K562 (cell line): Measurements from ENCODE around the gene HYOU1. TPM values are rescaled to one million over a fixed set of nuclear protein-coding genes. Genes with fewer than 3 reads are reported as not detected.

ENCODE experiments used
- ATAC-seq: fragments of 200-7000 bp; cut with Tn5 transposase; 3 replicates; pipeline ENCODE4 v1.9.1; 2020; ENCODE audit warnings: moderate library complexity
- BruUV-seq: library from RNA; stranded (reverse); fragments of 400-500 nt; replicated peaks from 2 replicates; lab custom pipeline; 2021; lab: Mats Ljungman, UMichigan
- CTCF ChIA-PET: fragments of 300-600 bp; formaldehyde crosslinking; extraction: SDS; loops from one replicate; lab custom pipeline; 2021; ENCODE audit warnings: low intra/inter-chr PET ratio; lab: Yijun Ruan, JAX
- POLR2A ChIA-PET: fragments of 300-600, 350-650 bp; sonication (Branson Sonifier 250); formaldehyde crosslinking; extraction: SDS; loops from one replicate; lab custom pipeline; 2021; ENCODE audit warnings: antibody characterized with exemption, inconsistent platforms; lab: Yijun Ruan, JAX
- DNase-seq, 4 experiments: peaks; one replicate each; pipeline versions ENCODE4 v3.0.0 to v3.0.0-alpha.2; 2011 to 2018; ENCODE audit warnings: low spot score in 3 of 4, mixed read lengths in 3 of 4; ENCODE audit errors: extremely low read depth in 1 of 4
- FAIRE-seq: peaks from 2 replicates; lab custom pipeline; 2011; peaks lifted over from hg19 to GRCh38; lab: Jason Lieb, UNC
- H2AFZ ChIP-seq: 2 replicates; pipeline ENCODE4 v1.6.0; 2011; ENCODE audit warnings: low read depth, low read length, control low read depth, inconsistent platforms
- H3K27ac ChIP-seq: fragments of 200-600 bp; 3 replicates; pipeline ENCODE4 v1.8.0; 2011; ENCODE audit warnings: low read depth, mild to moderate bottlenecking, control low read depth, inconsistent platforms, low read length, moderate library complexity, mixed read lengths; ENCODE audit errors: extremely low read depth
- H3K27me3 ChIP-seq, 2 experiments: fragments of 300-600 bp in 1 of 2; 2 replicates in 1 of 2; 3 replicates in 1 of 2; pipeline versions ENCODE4 v1.6.0 to v1.8.0; 2011; ENCODE audit warnings: inconsistent platforms in 2 of 2, low read length in 2 of 2, mild to moderate bottlenecking in 1 of 2, mixed read lengths in 1 of 2, moderate library complexity in 1 of 2; ENCODE audit not compliant: control insufficient read depth in 2 of 2, insufficient read depth in 2 of 2
- H3K36me3 ChIP-seq: fragments of 300-600 bp; 3 replicates; pipeline ENCODE4 v1.8.0; 2011; ENCODE audit warnings: mild to moderate bottlenecking, low read length, inconsistent platforms; ENCODE audit not compliant: control insufficient read depth, insufficient read depth
- H3K4me1 ChIP-seq, 2 experiments: fragments of 200-600 bp in 1 of 2; replicated peaks in 1 of 2; 2 replicates in 1 of 2; 3 replicates in 1 of 2; pipeline versions ENCODE4 v1.5.1 to v1.8.0; 2011; ENCODE audit warnings: inconsistent platforms in 2 of 2, low read length in 2 of 2, mild to moderate bottlenecking in 1 of 2, mixed read lengths in 1 of 2, moderate library complexity in 1 of 2; ENCODE audit not compliant: control insufficient read depth in 2 of 2, insufficient read depth in 2 of 2
- H3K4me2 ChIP-seq: 2 replicates; pipeline ENCODE4 v1.6.1; 2011; ENCODE audit warnings: low read length, control low read depth, inconsistent platforms, mixed read lengths; ENCODE audit not compliant: insufficient read depth
- H3K4me3 ChIP-seq: fragments of 200-600 bp; sonication (generic), shearing (Covaris generic); 2 replicates; pipeline ENCODE4 v1.5.1; 2016; ENCODE audit warnings: control low read depth, inconsistent platforms
- H3K79me2 ChIP-seq: fragments of 200-600 bp; 3 replicates; pipeline ENCODE4 v1.8.0; 2011; ENCODE audit warnings: low read length, inconsistent platforms; ENCODE audit not compliant: control insufficient read depth, insufficient read depth
- H3K9ac ChIP-seq, 2 experiments: 2 replicates each; pipeline versions ENCODE4 v1.6.0 to v1.6.1; 2011; ENCODE audit warnings: low read depth in 2 of 2, low read length in 2 of 2, control low read depth in 1 of 2, inconsistent platforms in 1 of 2, mild to moderate bottlenecking in 1 of 2, mixed read lengths in 1 of 2; ENCODE audit not compliant: insufficient read depth in 1 of 2
- H3K9me1 ChIP-seq: one replicate; pipeline ENCODE4 v1.6.0; 2011; ENCODE audit warnings: inconsistent platforms, mild to moderate bottlenecking, low read length, moderate library complexity; ENCODE audit not compliant: control insufficient read depth, insufficient read depth
- H3K9me3 ChIP-seq: replicated peaks from 2 replicates; pipeline ENCODE4 v1.5.1; 2011; ENCODE audit warnings: low read depth, low read length, inconsistent platforms; ENCODE audit not compliant: control insufficient read depth, insufficient read depth
- H4K20me1 ChIP-seq: replicated peaks from 2 replicates; pipeline ENCODE4 v1.6.1; 2011; ENCODE audit warnings: low read length, inconsistent platforms, mixed read lengths; ENCODE audit not compliant: control insufficient read depth, insufficient read depth
- CEBPB ChIP-seq: fragments of 450-650 bp; IDR thresholded peaks from 2 replicates; pipeline ENCODE4 v1.6.1; 2016; ENCODE audit warnings: missing genetic modification characterization, missing compliant biosample characterization
- CTCF ChIP-seq, 3 experiments: IDR thresholded peaks in 2 of 3; conservative IDR thresholded peaks in 1 of 3; 2 replicates each; pipeline ENCODE4 v1.5.1; 2011 to 2012; ENCODE audit warnings: low read length in 3 of 3, mild to moderate bottlenecking in 3 of 3, control low read depth in 2 of 3, improper control_type of control experiment in 1 of 3, inconsistent platforms in 1 of 3, low read depth in 1 of 3, mixed read lengths in 1 of 3, moderate library complexity in 1 of 3; ENCODE audit not compliant: insufficient read depth in 2 of 3
- ETV6 ChIP-seq, 3 experiments: fragments of 150-350 bp in 1 of 3; sonication (generic) in 1 of 3; formaldehyde crosslinking in 1 of 3; IDR thresholded peaks; 2 replicates each; pipeline versions ENCODE4 v1.6.1 to v1.8.0; 2014 to 2022; ENCODE audit warnings: borderline replicate concordance in 2 of 3, low read depth in 2 of 3, antibody characterized with exemption in 1 of 3, low read length in 1 of 3, mild to moderate bottlenecking in 1 of 3, missing genetic modification reagents in 1 of 3
- MEF2D ChIP-seq: conservative IDR thresholded peaks from 2 replicates; pipeline ENCODE4 v1.6.1; 2016; ENCODE audit warnings: low read depth, missing genetic modification characterization, missing compliant biosample characterization
- POLR2AphosphoS5 ChIP-seq: IDR thresholded peaks from 2 replicates; pipeline ENCODE4 v1.6.1; 2011; ENCODE audit warnings: mild to moderate bottlenecking, low read depth, low read length, moderate library complexity; ENCODE audit not compliant: control insufficient read depth, insufficient read depth
- POLR2H ChIP-seq: IDR thresholded peaks from 2 replicates; pipeline ENCODE4 v1.6.1; 2016; ENCODE audit warnings: missing genetic modification characterization, low read depth, mild to moderate bottlenecking, control low read depth, missing compliant biosample characterization, moderate library complexity
- RBM25 ChIP-seq: fragments of 200-400 bp; formaldehyde crosslinking; IDR thresholded peaks from 2 replicates; pipeline ENCODE4 v1.6.1; 2018; ENCODE audit warnings: low read length, low read depth, moderate library complexity; ENCODE audit not compliant: severe bottlenecking
- ZNF121 ChIP-seq: sonication (generic); formaldehyde crosslinking; conservative IDR thresholded peaks from 2 replicates; pipeline ENCODE4 v1.8.0; 2022; ENCODE audit warnings: missing genetic modification reagents
- ZNF408 ChIP-seq: fragments of 250-450 bp; sonication (Bioruptor Pico); IDR thresholded peaks from 2 replicates; pipeline ENCODE4 v1.4.0; 2020; ENCODE audit warnings: low read depth, mild to moderate bottlenecking, moderate library complexity
- WGBS: fragments of 100-300 bp; shearing (Covaris generic); methylation state at CpG from one replicate; pipeline ENCODE4 v1.1.6; 2016; ENCODE audit warnings: low coverage, mixed read lengths; ENCODE audit not compliant: insufficient coverage; ENCODE audit errors: missing lambda C conversion rate; 5-methylcytosine and 5-hydroxymethylcytosine counted together
- in situ Hi-C: fragments of 300-500 bp; cut with MboI; formaldehyde crosslinking; loops from 4 replicates; pipeline ENCODE4 v1.15.0; 2018; ENCODE audit warnings: inconsistent platforms, mixed read lengths
- intact Hi-C: fragments of 100-400 bp; cut with micrococcal nuclease; formaldehyde crosslinking; loops from 2 replicates; pipeline ENCODE4 v1.14.2; 2022
- polyA plus RNA-seq, 8 experiments: library from polyadenylated mRNA; depleted of rRNA in 4 of 8; stranded (reverse) in 5 of 8; unstranded in 3 of 8; fragments of >200 nt; fragmentation: Nextera tagmentation in 2 of 8; fragmentation: Illumina TruSeq in 1 of 8; extraction: Ambion mirVana in 2 of 8; extraction: Trizol in 1 of 8; gene quantifications; 2 replicates each; pipeline versions ENCODE4 v1.2.1 to v1.2.3, GENCODE V29; 2011 to 2014; ENCODE audit warnings: inconsistent platforms in 1 of 8, missing spikeins in 1 of 8
- total RNA-seq, 7 experiments: library from RNA; depleted of rRNA in 6 of 7; stranded (reverse); fragments of >200 nt in 6 of 7; fragmentation: Illumina TruSeq in 2 of 7; extraction: Trizol in 2 of 7; gene quantifications; 2 replicates each; pipeline versions ENCODE4 v1.2.1 to v1.2.3, GENCODE V29; 2011 to 2021; ENCODE audit warnings: low replicate concordance in 1 of 7
- TF ChIP-seq, protein P1 (sequence below): sonication (generic); formaldehyde crosslinking; IDR thresholded peaks from 2 replicates; pipeline ENCODE4 v1.4.0; 2020; ENCODE audit warnings: mild to moderate bottlenecking, missing genetic modification reagents
- TF ChIP-seq, protein P2 (sequence below): fragments of 450-650 bp; conservative IDR thresholded peaks from 2 replicates; pipeline ENCODE4 v1.6.1; 2016; ENCODE audit warnings: missing genetic modification characterization, low read depth, mild to moderate bottlenecking, control low read depth, missing compliant biosample characterization

The HYOU1 gene
- total and polyA plus RNA-seq, 9 of the 15 experiments (the other 6 are each of a cell fraction or from before 2014, with no cell fraction given): 19.5 to 197 (median 128) TPM

DNA sequence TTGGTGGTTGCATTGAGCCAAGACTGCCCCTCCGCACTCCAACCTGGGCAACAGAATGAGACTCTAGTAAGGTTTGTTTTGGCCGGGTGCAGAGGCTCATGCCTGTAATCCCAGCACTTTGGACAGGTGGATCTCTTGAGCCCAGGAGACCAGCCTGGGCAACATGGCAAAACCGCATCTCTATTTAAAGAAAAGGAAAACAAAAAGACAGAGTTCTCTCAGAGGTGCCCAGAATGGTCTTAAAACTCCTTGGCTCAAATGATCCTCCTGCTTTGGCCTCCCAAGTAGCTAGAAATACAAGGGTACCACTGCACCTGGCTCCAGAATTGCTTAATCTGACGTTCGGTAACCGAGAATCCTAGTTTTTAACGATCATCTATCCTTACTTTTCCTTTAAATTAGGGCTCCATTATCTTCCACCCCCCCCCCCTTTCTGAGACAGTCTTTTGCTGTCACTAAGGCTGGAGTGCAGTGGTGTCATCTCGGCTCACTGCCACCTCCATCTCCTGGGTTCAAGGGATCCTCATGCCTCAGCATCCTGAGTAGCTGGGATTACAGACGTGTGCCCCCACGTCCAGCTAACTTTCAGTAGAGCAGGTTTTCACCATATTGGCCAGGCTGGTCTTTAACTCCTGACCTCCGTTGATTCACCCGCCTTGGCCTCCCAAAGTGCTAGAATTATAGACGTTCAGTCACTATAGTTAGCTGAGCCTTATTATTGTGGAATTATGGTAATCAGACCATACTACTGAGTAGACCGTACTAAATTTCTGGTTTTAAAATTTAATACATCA is 40.6 kb downstream of the HYOU1 start (continued):
- TF ChIP-seq ETV6 (IDR thresholded peaks at IDR 0.05; ENCODE audit: borderline replicate concordance in 1 of 2, low read depth in 2 of 2, low read length in 1 of 2) (no peak), ETV6 (CRISPR knock-in tag; IDR thresholded peaks at IDR 0.05; ENCODE audit: borderline replicate concordance) (no peak)

DNA sequence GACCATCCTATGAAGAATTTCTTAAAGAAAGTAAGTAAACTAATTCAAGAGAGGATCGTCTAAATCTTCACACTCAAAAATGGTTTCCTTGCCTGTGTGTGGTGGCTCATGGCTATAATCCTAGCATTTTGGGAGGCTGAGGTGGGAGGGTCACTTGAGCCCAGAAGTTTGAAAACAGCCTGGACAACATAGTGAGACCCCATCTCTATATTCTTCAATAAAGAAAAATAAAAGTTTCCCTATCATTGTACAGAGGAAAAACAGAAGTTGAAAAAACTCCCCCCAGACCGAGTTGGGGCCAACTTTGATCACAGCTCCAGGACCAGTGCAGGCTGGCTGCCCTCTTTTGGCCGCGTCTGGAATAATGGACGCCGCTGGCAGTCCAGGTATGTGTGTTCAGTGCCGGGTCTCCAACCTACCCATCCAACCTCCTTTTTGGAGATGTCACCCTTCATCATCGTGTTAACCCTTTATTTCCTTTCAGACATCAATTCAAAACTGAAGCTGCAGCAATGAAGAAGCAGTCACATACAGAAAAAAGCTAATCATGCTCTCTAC is 41.9 kb downstream of the HYOU1 start:
- WGBS: 60% methylated on average over 8 of the region's 8 CpGs
- Histone ChIP-seq H3K27me3 (no peaks in the 10 kb centered on the region), H2AFZ (no peak overlapping the region), H3K4me2 (no peak overlapping the region), H3K27ac (no peak overlapping the region), H3K9ac (no peak overlapping the region), H3K9me1 (no peaks in the 10 kb centered on the region), H3K9me3 (no peaks in the 10 kb centered on the region; the same call in 1 of the 2 replicates), H3K4me1 (peaks cover 6 to 12% of the 10 kb centered on the region in 2 experiments; a peak in 4 of 5 replicates), H3K36me3 (peaks cover 72% of the 10 kb centered on the region), H3K4me3 (no peak overlapping the region), H3K79me2 (peaks cover 47% of the 10 kb centered on the region), H4K20me1 (0 out of 2 replicates have a peak, but pooled peaks cover 3% of the 10 kb centered on the region)
- CTCF ChIA-PET: no interaction called here
- FAIRE-seq (no peak), DNase-seq (peak in 3 of 4 experiments; percentile 10 to 41 (median 18)), ATAC-seq (peak; percentile 15; the same call in 1 of the 3 replicates)
- POLR2A ChIA-PET: interaction anchor here (0.6 to 5.9 kb wide), 14 partner anchors 9 to 397 kb away, joined by 3 to 33 read pairs (median 4); partner anchors contain the start of gene VPS11
- BruUV-seq: no TSS peak
- in situ Hi-C loops: no loop called here
- intact Hi-C loops: loop anchor here (5.0 kb wide), 2 partner anchors 72 to 87 kb away; partner anchors contain the start of gene DPAGT1
- TF ChIP-seq RBM25 (peak; percentile 39), POLR2AphosphoS5 (peak; percentile 61; the same call in 1 of the 2 replicates), ZNF408 (CRISPR knock-in tag) (no peak), POLR2H (tag) (peak; percentile 47; the same call in 1 of the 2 replicates), CEBPB (0 out of 2 replicates have a peak, but pooled peaks have one; percentile 3), MEF2D (no peak), CTCF (IDR thresholded peaks at IDR 0.05 in 2 of 3, conservative IDR thresholded peaks at IDR 0.05 in 1 of 3; ENCODE audit: insufficient read depth in 2 of 3, low read depth in 1 of 3, low read length in 3 of 3) (peak; percentile 7 to 49 (median 47); a peak in 5 of 6 replicates), ZNF121 (CRISPR knock-in tag) (peak; percentile 90)
- TF ChIP-seq, protein P1, sequence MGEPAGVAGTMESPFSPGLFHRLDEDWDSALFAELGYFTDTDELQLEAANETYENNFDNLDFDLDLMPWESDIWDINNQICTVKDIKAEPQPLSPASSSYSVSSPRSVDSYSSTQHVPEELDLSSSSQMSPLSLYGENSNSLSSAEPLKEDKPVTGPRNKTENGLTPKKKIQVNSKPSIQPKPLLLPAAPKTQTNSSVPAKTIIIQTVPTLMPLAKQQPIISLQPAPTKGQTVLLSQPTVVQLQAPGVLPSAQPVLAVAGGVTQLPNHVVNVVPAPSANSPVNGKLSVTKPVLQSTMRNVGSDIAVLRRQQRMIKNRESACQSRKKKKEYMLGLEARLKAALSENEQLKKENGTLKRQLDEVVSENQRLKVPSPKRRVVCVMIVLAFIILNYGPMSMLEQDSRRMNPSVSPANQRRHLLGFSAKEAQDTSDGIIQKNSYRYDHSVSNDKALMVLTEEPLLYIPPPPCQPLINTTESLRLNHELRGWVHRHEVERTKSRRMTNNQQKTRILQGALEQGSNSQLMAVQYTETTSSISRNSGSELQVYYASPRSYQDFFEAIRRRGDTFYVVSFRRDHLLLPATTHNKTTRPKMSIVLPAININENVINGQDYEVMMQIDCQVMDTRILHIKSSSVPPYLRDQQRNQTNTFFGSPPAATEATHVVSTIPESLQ (CRISPR knock-in tag): no peak
- TF ChIP-seq, protein P2, sequence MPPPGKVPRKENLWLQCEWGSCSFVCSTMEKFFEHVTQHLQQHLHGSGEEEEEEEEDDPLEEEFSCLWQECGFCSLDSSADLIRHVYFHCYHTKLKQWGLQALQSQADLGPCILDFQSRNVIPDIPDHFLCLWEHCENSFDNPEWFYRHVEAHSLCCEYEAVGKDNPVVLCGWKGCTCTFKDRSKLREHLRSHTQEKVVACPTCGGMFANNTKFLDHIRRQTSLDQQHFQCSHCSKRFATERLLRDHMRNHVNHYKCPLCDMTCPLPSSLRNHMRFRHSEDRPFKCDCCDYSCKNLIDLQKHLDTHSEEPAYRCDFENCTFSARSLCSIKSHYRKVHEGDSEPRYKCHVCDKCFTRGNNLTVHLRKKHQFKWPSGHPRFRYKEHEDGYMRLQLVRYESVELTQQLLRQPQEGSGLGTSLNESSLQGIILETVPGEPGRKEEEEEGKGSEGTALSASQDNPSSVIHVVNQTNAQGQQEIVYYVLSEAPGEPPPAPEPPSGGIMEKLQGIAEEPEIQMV (tag): no peak
